ENCODE results near the gene PKIG.
"Not testable (repeated sequence)": the region's sequence is repeated elsewhere in the genome, so short reads cannot be mapped to it uniquely, and the experiment has no call there.

PKIG gene

DNA sequence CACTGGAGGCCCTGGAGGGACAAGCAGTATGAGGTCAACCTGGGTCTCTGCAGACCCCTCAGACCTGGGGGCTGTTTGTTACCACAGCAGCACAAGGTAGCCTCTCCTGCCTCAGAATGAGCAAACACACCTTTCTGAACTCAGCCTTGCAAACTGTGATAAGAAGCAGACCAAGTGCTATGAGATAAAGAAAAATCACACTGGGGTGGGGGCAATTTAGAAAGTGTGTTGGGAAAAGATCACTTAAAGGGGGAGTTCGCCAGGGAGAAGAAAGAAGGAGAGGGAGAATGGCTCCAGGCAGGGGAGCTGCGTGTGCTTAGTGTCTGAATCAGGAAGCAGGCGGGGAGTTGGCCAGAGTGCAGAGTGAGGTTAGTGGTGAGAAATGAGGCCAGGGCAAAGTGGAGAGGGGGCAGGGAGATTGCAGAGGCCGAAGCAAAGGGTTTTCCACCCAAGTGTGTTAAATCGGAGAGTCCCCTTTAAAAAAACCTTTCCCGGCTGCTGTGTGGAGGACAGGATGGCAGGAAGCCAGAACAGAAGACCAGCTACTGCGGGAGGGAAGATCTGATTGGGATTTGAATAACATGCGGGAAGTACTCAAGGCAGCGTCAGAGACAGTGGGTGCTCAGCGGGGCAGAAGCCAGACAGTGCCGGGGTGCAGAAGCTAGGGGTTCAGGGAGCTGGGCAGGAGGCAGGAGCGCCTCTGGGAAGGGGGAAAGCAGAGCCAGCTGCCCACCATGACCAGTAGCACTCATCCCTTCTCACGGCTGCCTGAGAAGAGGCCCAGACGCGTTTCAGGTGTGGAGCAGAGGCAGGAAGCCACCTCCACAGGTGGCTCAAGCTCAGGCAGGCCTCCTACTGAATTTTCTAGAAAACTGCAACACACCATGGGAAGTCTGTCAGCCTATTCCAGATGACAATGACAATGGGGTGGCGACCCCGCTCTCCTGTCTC lies 60.1 kb downstream of the PKIG start:
- DNase-seq (ENCODE audit: low read depth) = no peak

GRCh38 chr20:44643154-44643519 lies 60.8 kb downstream of the PKIG start:
- DNase-seq (ENCODE audit: low read depth) = no peak

GRCh38 chr20:44643596-44644229 lies 61.3 kb downstream of the PKIG start:
- no peak for DNase-seq (ENCODE audit: low read depth)

DNA sequence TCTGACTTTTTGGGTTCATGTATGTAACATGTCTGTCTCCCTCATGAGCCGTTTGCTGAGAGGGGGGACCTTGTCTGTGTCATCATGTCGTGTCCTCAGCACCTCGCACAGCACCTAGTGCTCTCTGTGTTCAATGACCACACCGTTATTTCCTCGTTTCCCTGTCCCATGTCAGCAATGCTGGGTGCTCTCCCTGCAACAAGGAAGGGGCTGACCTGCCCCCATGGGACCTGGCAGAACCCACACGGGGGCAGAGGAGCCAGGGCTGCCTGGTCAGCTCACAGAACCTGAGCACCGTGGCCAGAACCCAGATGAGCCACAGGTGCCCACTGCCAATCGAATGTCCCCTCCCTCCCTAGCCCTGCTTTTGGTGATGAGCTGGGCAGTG lies 61.8 kb downstream of the PKIG start:
- DNase-seq (ENCODE audit: low read depth) = no peak

DNA sequence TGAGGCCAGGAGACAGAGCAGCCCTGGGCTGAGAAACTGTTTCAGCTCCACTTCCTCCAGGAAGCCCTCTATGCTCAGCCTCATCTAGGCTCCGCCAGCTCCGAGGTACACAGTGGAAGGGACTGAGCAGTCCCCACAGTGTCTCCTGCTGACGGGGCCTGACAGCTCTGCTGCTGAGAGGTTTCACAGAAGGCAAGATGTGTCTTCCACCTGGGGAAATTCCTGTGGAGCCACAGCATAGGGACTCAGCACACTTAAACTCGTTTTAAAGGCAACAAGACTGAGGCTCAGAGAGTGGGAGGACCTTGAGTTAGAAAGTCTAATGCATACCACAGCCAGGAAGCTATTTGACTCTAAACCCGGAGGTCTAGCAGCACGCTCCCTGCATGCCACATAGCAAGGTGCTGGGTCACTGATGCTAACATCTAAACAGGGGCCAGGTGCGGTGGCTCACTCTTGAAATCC lies 62.3 kb downstream of the PKIG start:
- no peak for DNase-seq (ENCODE audit: low read depth)

GRCh38 chr20:44646023-44646640 lies 63.8 kb downstream of the PKIG start:
- DNase-seq (ENCODE audit: low read depth) = no peak

GRCh38 chr20:44646641-44647274 lies 64.4 kb downstream of the PKIG start:
- no peak for DNase-seq (ENCODE audit: low read depth)

GRCh38 chr20:44648068-44648467 lies 65.7 kb downstream of the PKIG start:
- no peak for DNase-seq (ENCODE audit: low read depth)

DNA sequence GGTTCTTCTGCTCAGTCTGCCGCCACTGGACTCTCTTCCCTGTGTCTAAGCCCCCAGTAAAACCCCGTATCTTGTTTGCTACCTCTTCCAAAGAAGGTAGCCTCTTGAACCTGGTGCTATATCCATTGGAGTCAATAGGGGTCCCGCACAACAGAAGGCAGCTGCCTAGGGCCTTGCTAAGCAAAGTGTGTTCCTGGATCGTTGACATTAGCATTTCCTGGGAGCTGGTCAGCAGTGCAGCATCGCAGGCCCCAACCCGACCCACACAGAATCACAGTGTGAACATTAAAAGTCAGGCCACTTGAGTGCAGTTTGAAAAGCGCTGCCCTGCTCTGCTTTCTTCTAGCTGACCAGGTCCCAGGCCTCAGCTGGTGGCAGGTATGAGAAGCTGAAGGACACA lies 66.2 kb downstream of the PKIG start:
- DNase-seq (ENCODE audit: low read depth) = no peak

DNA sequence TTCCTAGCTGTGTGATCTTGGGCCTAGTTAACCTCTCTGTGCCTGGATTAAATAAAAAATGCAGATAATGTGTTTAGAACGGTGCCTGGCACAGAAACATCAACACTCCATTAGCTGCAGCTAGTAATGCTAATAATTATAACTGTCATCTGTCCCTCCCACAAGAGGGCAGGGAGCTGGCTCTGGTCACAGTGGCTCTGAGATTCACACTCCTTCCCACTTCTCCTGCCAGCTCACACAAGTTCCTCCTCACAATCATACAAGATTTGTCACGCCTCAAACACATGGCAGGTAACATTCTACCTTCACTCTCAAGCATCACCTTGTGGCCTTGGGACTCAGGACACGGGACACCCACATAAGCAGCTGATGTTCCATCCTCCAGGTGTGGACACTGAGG lies 66.7 kb downstream of the PKIG start:
- no peak for DNase-seq (ENCODE audit: low read depth)

GRCh38 chr20:44649976-44650375 lies 67.6 kb downstream of the PKIG start:
- DNase-seq (ENCODE audit: low read depth) = no peak

DNA sequence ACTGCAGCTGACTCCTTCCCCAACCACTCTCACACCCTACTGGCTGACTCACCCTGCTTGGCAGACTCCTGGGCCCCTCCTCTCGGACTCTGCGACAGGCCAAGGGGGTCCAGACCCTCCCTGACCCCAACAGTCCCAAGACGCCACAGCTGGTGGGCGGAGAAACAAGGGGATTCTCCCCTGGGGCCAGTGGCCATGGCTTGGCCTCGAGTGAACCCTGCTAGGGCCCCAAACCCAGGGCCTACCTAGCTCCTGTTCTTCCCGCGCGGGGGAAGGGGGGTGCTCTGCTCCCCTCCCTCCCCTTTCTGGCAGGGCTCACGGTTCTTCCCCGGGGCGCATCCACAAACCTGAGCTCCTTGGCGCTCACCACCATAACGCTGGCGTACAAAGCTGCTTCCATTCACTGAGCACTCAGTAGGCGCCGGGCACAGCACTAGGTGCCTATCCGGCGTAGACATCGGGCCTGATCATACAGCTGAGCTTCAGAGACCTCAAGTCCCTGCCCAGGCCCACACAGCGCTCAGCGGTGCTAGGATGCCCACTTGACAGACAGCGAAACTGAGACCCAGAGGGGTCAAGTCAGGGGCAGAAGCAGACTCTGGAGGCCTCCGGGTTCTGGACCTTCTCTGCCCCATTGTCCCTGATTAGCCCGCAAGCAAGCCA lies 68.5 kb downstream of the PKIG start:
- no peak for DNase-seq (ENCODE audit: low read depth)

DNA sequence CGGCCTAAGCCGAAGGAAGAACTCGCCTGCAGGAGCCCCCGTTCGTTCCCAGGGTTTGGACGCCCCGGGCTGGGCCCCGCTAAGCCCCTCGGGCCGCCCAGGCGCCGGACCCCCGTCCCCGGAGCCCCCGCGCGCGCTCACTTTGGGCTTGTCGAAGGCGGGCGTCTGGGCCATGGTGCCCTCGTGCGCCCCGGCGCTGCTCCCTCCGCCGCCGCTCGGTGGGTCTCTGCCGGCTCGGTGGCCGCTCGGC lies 69.0 kb downstream of the PKIG start:
- no peak for DNase-seq (ENCODE audit: low read depth)

DNA sequence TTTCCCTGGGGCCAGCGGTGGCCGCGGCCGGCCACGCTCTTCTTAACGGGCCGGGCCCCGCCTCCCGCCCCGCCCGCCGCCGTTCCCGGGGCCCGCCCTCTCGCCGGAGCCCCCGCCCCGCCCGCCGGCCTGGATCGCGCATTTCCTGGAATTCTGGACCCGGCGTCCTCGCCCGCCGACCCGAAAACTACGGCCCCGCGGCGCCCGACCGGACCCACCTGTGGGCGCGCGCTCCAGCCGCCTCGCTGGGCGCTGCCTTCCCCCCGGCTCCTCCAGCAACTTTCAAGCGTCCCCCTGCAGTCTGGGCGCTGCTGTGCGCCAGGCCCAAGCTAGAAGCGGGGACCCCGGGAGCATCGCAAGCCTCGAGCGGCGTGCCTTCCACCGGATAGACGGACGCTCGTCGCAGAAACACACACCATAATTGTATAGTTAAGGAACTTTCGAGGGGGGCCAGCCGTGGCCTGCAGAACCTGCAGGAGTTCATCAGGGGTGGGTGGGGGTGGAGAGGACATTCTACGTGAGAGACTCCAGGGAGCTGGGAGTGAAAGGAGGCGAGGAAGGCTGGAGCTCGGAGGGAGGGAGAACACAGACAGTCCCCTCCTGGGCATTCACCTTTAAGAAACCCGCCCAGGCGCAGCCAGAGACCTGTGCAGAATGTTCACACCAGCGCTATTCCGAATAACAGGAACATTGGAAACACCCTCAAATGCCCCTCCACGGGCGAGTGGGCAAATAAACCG lies 69.5 kb downstream of the PKIG start, which contains the start of gene ADA:
TSS of gene ADA (minus strand) at position 16 of the 740 bp plus-strand sequence. CDS start 92 bp downstream, outside the sequence.
- no peak for DNase-seq (ENCODE audit: low read depth)

- DNase-seq (ENCODE audit: low read depth) = no peak
These were observed 71.2 kb downstream of the PKIG start for GRCh38 chr20:44653546-44653945.

DNA sequence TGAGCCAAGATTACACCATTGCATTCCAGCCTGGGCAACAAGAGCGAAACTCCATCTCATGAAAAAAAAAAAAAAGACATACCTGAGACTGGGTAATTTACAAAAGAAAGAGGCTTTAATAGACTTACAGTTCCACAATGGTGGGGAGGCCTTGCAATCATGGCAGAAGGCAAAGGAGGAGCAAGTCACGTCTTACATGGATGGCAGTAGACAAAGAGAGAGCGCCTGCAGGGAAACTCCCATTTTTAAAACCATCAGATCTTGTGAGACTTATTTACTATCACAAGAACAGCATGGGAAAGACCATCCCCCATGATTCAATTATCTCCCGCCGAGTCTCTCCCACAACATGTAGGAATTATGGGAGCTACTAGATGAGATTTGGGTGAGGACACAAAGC lies 71.8 kb downstream of the PKIG start:
- not testable (repeated sequence) for DNase-seq (ENCODE audit: low read depth)

DNA sequence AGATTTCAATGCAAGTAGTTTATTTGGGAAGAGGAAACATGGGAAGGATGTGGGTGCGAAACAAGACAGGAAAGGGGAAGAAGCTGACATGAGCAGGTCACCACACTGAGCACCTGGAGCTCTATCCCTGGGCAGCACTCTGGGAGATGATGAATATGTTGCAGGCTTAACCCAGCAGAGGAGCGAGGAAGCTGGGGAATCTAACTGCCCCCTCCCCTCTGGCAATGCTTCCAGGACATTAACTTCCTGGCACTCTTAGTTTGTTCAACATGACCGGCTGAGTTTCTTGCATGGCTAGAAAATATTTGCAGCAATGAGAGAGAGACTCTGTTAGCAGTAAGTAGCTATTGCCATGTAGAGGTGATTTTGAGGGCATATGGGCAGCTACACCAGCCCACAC lies 74.1 kb downstream of the PKIG start:
- no peak for DNase-seq (ENCODE audit: low read depth)

GRCh38 chr20:44657875-44658274 lies 75.5 kb downstream of the PKIG start:
- DNase-seq (ENCODE audit: low read depth) = no peak

- DNase-seq (ENCODE audit: low read depth) = no peak
These were observed 76.4 kb downstream of the PKIG start for GRCh38 chr20:44658810-44659209.

DNA sequence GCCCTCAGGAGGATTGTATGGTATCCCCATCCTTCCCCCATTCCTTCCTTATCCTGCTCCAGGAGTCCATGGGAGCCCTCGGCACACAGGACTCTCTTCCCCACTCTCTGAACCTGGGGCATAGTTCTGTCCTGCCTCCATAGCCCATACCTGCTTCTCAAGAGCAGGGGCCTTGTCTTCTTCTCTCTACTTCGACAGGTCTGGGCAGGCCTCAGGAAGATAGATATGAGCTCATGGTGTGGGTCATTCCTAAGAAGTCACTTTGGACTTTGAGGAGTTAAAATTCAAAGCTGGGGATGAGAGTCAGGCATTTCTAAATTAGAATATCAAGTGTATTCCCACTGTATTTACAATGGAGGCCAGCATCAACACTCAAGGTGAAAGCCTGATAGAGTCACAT lies 77.6 kb downstream of the PKIG start:
- DNase-seq (ENCODE audit: low read depth) = no peak

DNA sequence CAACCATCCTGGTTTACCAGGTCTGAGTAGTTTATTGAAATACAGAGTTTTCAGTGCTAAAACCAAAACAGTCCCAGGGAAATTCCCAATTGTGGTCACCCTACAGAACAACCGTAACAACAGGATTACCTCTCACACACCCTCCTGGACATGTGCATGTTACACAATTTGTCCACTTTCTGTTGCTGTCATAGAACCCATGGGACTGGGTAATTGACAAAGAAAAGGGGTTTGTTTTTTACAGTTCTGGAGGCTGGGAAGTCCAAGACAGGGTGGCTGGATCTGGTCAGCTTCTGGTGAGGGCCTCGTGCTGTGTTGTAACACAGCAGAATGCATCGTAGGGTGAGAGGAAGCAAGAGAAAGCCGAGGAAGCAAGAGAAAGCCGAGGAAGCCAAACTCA lies 78.2 kb downstream of the PKIG start:
- no peak for DNase-seq (ENCODE audit: low read depth)

Measured in stimulated activated CD8-positive, alpha-beta memory T cell treated with anti-CD3 and anti-CD28 coated beads, Interleukin-12 subunit alpha, Interleukin-12 subunit beta, amount 100 ng/mL, for 1 hour (primary cell).